Astrocyte (in vitro differentiated cells and primary cell): Measurements from ENCODE around the gene SYNGR4.

Experiments used
- EZH2 ChIP-seq: IDR thresholded peaks from 2 replicates; pipeline ENCODE4 v1.6.1; 2012; ENCODE audit warnings: mild to moderate bottlenecking, low read length, inconsistent platforms; ENCODE audit not compliant: insufficient read depth
- TF ChIP-seq, protein P1 (sequence below): IDR thresholded peaks from 2 replicates; pipeline ENCODE4 v1.5.1; 2011; ENCODE audit warnings: low read depth, mild to moderate bottlenecking, inconsistent platforms, low read length, moderate library complexity; ENCODE audit not compliant: insufficient read depth

DNA sequence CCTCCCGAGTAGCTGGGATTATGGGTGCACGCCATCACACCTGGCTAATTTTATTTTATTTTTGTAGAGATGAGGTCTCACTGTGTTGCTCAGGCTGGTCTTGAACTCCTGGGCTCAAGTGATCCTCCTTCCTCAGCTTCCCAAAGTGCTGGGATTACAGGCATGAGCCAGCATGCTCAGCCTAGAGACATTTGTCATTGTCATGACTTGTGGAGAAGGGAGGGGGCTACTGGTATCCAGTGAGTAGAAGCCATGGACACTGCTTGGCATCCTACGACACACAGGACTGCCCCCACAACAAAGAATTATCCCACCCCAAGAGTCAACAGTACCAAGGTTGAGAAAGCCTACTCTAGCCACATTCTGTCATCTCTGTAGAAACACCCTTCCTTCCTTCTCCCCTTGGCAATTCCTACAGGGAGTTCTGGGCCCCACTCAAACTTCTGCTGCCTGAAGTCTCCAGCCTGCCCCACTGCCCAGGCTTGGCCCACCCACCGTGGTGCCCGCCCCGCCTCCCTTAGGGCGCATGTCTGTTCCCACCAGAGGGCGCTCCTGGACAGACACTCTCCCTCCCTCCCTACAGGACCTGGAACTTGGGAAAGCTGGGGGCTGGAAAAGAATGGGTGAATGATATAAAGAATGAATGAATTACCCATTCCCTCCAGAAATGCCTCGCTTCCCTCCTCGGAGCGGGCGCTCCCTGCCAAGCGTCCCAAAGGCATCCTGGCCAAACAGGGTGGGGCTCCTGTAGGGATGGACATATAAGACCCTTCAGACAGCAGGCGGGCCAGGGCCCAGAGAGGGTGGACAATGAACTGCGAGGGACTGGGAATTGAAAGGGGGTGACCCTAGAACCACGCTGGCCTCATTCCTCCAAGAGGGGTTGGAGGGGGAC, 44.3 kb upstream of the SYNGR4 start:
- TF ChIP-seq, protein P1, sequence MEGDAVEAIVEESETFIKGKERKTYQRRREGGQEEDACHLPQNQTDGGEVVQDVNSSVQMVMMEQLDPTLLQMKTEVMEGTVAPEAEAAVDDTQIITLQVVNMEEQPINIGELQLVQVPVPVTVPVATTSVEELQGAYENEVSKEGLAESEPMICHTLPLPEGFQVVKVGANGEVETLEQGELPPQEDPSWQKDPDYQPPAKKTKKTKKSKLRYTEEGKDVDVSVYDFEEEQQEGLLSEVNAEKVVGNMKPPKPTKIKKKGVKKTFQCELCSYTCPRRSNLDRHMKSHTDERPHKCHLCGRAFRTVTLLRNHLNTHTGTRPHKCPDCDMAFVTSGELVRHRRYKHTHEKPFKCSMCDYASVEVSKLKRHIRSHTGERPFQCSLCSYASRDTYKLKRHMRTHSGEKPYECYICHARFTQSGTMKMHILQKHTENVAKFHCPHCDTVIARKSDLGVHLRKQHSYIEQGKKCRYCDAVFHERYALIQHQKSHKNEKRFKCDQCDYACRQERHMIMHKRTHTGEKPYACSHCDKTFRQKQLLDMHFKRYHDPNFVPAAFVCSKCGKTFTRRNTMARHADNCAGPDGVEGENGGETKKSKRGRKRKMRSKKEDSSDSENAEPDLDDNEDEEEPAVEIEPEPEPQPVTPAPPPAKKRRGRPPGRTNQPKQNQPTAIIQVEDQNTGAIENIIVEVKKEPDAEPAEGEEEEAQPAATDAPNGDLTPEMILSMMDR = peak; percentile 53
- no peak for TF ChIP-seq EZH2
